C4-2B (cell line): Measurements from ENCODE around the gene STAG1.

Experiments used
- ZFX ChIP-seq: fragments of 450-650 bp; IDR thresholded peaks from 2 replicates; pipeline ENCODE4 v1.6.1; 2017
- TF ChIP-seq, protein P1 (sequence below): fragments of 450-650 bp; conservative IDR thresholded peaks from 2 replicates; pipeline ENCODE4 v1.5.1; 2017; ENCODE audit warnings: mild to moderate bottlenecking

- TF ChIP-seq, protein P1, sequence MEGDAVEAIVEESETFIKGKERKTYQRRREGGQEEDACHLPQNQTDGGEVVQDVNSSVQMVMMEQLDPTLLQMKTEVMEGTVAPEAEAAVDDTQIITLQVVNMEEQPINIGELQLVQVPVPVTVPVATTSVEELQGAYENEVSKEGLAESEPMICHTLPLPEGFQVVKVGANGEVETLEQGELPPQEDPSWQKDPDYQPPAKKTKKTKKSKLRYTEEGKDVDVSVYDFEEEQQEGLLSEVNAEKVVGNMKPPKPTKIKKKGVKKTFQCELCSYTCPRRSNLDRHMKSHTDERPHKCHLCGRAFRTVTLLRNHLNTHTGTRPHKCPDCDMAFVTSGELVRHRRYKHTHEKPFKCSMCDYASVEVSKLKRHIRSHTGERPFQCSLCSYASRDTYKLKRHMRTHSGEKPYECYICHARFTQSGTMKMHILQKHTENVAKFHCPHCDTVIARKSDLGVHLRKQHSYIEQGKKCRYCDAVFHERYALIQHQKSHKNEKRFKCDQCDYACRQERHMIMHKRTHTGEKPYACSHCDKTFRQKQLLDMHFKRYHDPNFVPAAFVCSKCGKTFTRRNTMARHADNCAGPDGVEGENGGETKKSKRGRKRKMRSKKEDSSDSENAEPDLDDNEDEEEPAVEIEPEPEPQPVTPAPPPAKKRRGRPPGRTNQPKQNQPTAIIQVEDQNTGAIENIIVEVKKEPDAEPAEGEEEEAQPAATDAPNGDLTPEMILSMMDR, result no peak
- TF ChIP-seq ZFX, result no peak
These were observed 31.6 kb upstream of the STAG1 start for GRCh38 chr3:136783708-136784191.
